GM19468 (cell line): ENCODE results near the gene CSNK1G3.
A peak's percentile ranks its signal among the peaks of the same experiment; 100 is the strongest.
"Not testable (repeated sequence)": the region's sequence is repeated elsewhere in the genome, so short reads cannot be mapped to it uniquely, and the experiment has no call there.

Experiments
- ATAC-seq: cut with Tn5 transposase; IDR thresholded peaks from one replicate; pipeline ENCODE4 v1.9.1; 2021; ENCODE audit warnings: mild to moderate bottlenecking, moderate library complexity, moderate number of reproducible peaks; ENCODE audit not compliant: unreplicated experiment; ENCODE audit errors: extremely low read depth

The CSNK1G3 gene

DNA sequence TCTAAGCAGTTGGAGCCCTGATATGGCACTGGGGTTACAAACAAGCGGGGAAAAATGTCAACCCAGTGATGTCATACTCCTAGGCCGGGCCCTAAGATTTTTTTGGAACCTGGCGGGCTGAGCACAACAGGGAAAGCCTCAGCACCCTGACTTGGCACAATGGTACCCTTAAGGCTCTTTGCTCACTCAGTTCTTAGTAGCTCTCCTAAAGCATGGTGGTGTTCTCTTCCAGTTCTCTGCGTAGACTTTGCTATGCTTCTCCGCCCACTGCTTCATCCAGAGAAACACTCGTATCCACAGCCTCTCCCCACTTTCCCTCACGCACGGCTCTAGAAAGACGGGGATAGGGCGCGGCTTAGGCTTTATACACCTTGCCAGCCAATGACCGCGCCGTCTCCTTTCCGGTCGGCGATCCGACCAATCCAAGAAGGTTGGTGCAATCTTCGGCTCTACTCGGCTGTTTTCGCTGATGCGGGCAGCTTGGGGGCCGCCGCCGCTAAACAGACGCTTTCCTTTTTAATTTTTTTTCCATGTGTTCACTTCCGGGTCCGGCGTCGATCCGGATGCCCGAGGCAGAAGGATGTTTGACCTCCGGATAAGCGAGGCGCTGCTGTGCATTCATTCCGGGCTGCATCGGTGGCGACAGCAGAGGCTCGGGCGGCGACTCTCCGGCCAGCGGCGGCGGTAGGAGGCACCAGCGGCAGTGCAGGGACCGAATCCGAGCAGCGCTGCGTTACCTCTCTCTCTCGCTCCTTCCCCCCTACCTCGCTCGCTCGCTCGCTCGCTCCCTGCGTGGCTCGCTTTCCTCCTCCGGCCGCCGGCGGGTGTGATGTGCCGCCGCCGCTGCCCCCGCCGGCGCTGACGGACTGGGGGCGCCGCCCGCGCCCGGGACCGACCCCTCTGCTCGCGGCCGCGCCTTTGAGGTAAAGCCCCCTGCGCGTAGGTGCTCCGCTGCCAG lies at the start of gene CSNK1G3:
CSNK1G3 (plus strand) TSS at position 530 of the 958 bp plus-strand sequence. CDS start 33,487 bp downstream, outside the sequence.
- ATAC-seq, result peak; percentile 92

DNA sequence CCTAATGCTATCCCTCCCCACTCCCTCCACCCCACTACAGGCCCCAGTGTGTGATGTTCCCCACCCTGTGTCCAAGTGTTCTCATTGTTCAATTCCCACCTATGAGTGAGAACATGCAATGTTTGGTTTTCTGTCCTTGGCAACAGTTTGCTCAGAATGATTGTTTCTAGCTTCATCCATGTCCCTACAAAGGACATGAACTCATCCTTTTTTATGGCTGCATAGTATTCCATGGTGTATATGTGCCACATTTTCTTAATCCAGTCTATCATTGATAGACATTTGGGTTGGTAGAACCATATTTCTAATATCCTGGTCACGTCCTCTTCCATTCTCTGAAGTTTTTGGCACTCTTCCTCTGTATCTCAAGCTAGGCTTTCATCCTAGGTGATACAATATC lies 45.1 kb upstream of the CSNK1G3 start:
- ATAC-seq, result not testable (repeated sequence)

DNA sequence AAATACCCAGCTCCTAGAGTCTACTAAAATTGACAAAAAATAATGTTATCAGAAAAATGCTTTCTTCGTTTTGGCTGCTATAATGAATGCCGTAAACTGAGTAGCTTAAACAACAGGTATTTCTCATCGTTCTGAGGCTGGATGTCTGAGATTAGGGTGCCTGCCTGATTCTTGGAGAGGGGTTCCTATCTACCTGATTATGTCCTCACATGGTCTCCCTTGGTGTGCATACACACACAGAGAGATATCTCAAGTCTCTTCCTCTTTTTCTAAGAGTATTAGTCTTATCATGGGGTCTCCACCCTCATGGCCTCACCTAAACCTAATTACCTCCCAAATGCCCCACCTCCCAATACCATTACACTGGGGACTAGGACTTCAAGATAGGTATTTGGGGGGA lies 40.6 kb upstream of the CSNK1G3 start:
- no peak for ATAC-seq

DNA sequence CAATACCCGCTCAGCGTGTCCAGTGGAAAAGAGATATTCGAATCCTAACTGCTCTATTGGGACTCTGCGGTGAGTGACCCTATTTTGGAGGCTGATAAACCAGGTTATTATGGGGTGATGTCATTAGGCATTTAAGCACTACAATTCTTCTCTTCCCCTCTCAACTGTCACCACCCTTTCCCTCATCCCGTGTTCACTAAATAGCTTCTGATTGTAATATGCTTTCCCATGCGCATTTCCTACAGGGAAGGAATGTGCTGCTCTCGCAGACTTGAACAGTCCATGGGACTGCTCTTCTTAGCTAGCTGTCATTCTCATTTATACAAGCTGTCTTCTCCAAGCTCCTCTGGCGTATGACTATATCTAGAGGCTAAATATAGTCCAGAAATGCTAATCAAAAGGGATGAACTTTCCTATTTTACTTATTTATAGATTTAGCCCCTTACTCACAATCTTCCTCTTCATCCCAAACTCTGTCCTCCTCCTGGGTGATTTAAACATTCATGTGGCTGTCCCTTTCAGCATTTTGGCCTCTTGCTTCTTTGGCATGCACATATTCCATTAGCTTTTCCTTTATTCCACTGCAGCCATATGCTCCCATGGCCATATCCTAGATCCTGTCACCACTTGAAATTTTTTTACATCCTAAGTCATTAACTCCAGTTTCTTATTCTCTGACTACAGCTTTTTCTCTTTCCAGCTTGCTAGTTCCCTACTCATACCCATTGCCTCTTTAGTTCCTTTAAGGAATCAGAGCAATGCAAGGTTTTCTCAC lies 39.6 kb upstream of the CSNK1G3 start:
- ATAC-seq, result no peak

GRCh38 chr5:123474228-123474627 lies 37.7 kb upstream of the CSNK1G3 start:
- no peak for ATAC-seq

DNA sequence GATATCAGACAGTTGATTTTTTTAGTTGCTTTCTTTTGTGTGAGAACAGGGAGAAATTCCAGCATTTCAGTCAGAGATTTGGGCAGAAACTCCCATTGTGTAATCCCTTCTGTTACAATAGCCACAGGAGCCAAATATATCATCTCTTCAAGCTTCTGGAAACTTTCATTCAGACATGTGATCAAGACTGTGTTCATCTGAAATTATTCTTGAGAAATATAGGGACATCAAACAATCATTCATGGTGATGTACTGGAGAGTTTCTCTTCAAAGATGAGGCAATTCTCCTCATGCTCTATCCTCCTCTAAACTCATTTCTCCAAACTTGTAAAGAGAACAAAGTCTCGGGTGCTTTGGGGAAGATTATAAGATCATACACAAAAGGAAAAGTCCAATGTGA lies 35.2 kb upstream of the CSNK1G3 start:
- ATAC-seq, result no peak

GRCh38 chr5:123478546-123478945 lies 33.4 kb upstream of the CSNK1G3 start:
- ATAC-seq, result no peak

DNA sequence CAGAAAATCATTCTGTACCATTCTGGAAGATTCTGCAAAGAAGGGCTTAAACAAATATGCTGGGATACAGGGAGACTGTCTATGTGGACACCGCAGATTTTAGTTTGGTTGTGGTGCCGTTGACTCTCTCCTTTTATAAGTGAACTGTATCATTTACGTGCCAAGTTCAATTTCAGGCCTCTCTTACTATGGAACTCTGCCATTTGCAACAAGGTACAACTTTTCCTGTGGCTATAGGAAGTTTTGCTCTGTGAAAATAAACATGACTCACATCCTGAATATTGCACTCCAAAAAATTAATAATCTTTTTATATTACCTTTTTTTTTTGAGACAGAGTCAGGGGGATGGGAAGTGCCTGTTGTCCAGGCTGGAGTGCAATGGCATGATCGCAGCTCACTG lies 29.7 kb upstream of the CSNK1G3 start:
- ATAC-seq, result no peak

DNA sequence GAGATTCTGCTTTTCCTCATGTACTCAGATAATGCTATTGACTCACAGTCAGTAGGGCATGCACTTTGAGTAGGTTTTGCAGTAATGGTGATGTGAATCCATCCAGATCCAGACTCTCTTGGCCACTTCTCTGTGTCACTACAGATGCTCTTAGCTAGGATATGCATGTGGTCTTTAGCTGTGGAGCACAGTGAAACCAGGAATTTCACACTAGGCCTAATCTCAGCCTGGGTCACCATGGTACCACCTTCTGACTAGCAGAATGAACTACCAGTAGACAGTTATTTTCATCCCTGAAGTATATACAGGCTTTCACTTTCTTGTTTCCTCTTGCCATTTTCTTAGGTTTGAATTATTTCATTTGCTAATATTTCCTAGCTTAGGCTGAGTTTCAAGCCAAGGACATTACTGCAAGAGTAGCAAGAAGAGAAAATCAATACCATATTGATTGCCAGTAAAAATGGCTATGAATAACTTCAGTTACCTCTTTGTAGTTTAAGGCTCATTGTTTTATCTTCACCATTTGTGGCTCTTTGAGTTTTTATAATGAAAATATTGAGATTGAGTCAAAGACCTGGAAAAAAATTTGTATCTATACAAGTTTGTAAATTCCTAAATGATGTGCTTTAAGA lies 28.4 kb upstream of the CSNK1G3 start:
- no peak for ATAC-seq

DNA sequence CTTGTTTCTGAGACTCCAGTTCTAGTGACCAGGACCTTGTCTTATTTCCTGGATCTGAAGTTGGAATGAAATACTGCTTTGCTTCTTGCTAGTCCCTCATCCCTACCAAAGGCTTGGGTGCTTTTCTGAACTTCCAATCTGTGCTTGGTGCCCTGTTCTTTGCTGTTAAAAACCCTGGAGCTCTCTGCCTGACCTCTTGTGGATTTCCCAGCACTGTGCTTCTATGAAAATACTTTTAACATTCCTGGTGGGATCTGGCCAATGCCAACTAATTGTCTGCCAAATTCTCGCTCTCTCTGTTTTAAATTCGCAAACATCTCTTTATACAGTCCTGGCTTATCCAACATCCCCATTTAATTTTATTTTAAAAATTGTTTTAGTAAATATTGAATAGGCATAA lies 26.7 kb upstream of the CSNK1G3 start:
- ATAC-seq, result no peak

- no peak for ATAC-seq
Observed at GRCh38 chr5:123486951-123487655, 24.9 kb upstream of the CSNK1G3 start.

DNA sequence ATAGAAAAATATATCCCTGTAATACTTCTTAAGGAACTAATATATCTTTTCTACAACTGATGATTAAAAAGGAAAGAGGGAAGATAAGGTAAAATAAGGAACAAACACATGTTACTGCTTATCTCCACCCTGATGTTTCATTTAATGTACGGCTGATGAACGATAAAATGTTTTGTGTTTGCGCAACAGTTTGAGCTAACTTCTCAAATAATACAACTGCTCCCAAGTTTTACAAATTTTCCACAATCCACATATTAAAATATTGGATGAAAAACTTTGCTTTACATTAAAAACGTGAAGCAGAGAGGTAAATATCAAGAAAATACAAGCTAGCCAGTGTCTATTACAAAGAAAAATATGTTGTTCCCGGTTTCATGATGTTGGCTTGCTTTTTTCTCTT lies 21.0 kb upstream of the CSNK1G3 start:
- ATAC-seq, result no peak

- not testable (repeated sequence) for ATAC-seq
Observed at GRCh38 chr5:123495211-123495610, 16.8 kb upstream of the CSNK1G3 start.

GRCh38 chr5:123496892-123497291 lies 15.1 kb upstream of the CSNK1G3 start:
- ATAC-seq, result no peak

DNA sequence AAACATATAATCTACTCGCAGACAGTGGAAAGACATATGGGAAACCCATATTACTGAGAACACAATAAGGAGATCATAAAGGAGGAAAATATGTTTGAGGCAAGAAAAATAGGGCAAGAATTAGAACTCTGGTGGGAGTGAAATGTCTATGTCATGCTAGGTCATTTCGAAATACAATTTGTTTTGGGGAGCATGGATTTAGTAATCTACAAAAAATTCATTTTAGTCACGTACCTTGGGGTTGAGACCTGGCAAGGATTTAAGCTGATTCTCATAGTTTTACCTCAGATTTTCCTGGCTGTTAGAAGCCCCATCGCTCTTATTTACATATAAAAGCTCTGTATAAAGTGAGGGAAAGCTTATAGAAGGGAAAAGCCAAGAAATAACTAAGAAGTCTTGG lies 11.5 kb upstream of the CSNK1G3 start:
- ATAC-seq, result no peak

GRCh38 chr5:123502120-123502519 lies 9.9 kb upstream of the CSNK1G3 start:
- ATAC-seq, result no peak

- no peak for ATAC-seq
Observed at GRCh38 chr5:123503299-123503698, 8.7 kb upstream of the CSNK1G3 start.

DNA sequence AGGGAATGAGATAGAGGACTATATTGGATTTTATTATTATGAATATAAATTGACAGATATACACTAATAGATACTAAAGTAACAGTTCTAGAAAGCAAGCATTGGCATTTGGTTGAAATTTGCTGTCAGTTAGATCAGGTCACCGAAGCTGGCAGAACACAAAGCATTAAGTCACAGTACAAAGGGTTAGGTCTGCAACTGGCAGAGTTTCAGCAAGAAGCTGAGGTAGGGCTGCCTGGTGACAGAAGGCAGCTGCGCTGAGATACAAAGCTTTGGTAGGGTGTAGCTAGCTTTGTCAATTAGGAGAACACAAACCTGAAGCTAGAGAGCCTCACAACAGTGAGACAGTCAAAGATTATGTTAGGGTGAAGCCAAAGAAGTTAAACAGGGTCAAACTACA lies 6.3 kb upstream of the CSNK1G3 start:
- ATAC-seq, result no peak

DNA sequence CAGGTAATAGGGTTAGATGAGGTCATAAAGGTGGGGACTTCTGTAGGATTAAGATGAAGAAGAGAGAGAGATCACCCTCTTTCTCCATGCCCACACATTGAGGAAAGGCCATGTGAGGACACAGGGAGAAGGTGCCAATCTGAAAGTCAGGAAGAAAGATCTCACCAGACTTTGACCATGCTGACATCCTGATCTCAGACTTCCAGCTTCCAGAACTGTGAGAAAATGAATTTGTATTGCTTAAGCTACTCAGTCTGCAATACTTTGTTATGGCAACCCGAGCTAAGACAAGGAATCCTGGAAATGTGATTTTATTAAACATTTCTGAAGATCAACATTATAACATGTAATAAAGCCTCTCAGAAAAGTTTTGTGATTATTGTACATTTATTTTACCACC lies 3.5 kb upstream of the CSNK1G3 start:
- ATAC-seq, result no peak

DNA sequence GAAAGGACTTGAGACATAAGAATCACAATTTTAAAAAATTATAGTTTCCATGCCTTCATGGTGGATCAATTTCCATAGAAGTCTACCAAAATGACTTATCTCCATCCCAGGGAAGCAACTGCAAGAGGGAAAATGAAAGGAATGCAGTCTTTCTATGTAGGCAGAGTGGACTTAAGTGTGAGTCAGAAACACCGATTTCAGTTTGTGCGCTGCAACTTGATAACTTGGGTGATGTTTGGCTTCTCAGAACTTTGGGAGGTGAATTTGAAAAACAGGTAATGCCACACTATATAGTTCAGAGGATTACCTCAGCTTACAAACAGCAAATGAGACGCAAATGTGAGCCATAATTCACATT lies 708 bp upstream of the CSNK1G3 start:
- ATAC-seq, result no peak
